ENCODE data around the gene AFP.

AFP gene

DNA sequence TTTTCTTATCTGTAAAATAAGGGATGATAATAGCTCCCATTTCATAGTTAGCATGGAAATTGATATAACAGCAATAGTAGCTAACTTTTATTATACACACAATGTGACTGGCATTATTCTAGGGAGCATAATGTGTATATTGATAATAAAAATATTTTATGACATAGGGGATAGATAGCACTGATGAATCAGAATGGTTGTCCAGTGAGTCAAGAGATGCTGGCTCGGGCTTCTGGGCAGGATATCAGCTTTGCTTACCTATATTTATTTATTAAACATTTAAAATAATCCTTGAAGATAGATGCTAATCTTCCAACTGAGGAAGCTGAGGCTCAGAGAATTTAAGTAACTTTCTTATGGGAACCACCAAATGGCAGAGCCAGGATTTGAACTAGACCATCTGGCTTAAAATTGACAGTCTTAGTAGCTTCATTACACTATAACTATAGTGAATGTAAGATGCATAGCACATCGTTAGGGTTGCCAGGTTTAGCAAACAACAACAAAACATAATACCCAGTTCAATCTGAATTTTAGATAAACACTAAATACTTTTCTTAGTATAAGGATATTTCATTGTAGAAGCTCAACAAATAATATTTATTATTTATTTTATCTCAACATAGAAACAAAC, 2.7 kb downstream of the AFP start:
- DNase-seq (ENCODE audit: low spot score) = no peak

DNA sequence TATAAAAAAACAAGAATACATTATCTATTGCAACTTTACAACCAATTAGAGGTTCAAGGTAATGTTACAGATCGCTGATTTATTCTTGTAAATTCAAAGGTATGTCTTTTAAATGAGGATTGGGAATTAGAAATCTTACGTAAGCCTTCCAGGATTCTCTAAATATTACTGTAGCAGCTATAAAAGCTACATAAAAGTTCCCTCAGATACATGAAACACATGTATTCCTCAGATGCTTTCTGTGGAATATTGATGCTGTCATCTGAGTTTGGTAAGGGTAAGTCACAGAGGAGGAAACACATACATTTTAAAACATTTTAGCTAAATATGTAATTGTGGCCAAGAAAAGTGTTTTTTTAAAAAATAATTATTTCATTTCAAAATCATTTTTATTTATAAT, 3.4 kb downstream of the AFP start:
- DNase-seq (ENCODE audit: low spot score) = no peak

DNA sequence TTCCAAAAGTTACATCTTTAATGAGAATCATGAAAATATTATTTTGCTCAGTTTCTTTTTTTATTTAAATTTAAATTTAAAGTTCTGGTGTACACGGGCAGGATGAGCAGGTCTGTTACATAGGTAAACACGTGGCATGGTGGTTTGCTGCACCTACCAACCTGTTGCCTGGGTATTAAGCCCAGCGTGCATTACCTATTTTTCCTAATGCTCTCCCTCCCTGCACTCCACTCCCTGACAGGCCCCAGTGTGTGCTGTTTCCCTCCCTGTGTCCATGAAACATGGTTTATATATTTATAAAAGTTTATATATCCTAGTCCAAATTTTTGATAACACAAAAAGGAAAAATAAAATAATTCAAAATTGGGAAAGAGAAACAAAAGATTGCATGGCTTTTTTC, 4.0 kb downstream of the AFP start:
- no peak for DNase-seq (ENCODE audit: low spot score)

DNA sequence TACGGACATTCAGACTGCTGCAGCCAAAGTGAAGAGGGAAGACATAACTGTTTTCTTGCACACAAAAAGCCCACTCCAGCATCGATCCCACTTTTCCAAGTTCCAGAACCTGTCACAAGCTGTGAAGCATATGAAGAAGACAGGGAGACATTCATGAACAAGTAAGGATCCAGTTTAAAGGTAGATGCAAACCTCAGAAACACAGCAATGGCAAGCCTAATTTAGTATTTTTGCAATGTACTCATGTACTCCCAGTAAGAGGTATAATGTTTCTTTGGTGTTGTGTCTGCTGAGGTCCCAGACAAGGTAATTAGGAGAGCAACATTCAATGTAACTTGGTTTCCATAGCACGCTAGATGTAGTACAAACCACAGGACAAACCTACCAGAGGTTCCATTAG, 4.6 kb downstream of the AFP start:
- no peak for DNase-seq (ENCODE audit: low spot score)

DNA sequence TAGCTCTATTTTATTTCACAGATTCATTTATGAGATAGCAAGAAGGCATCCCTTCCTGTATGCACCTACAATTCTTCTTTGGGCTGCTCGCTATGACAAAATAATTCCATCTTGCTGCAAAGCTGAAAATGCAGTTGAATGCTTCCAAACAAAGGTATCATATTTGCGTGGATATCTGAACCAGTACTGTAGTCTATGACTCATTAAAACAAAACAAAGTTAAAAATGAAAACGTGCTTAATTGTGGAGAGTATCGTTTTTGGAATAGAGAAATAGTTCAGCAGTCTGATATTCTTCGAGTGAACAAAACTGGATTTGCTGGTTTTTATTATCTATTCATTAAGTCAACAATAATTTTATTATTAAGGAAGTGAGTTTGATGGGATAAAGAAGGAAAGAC, 6.3 kb downstream of the AFP start:
- no peak for DNase-seq (ENCODE audit: low spot score)

DNA sequence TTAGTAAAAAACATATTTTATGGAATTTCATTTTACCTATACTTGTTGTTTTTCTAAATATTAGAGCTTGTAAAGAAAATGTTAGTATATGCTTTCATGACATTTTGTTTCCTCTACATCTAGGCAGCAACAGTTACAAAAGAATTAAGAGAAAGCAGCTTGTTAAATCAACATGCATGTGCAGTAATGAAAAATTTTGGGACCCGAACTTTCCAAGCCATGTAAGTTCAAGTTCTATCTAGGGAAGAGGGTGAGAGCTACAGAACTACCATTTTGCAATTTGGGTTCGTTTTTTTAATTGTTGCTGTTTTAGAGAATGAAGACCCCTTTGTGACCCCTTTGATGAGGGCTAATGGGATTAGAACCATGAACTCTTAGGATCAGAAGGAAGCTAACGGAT, 7.2 kb downstream of the AFP start:
- DNase-seq (ENCODE audit: low spot score) = no peak

DNA sequence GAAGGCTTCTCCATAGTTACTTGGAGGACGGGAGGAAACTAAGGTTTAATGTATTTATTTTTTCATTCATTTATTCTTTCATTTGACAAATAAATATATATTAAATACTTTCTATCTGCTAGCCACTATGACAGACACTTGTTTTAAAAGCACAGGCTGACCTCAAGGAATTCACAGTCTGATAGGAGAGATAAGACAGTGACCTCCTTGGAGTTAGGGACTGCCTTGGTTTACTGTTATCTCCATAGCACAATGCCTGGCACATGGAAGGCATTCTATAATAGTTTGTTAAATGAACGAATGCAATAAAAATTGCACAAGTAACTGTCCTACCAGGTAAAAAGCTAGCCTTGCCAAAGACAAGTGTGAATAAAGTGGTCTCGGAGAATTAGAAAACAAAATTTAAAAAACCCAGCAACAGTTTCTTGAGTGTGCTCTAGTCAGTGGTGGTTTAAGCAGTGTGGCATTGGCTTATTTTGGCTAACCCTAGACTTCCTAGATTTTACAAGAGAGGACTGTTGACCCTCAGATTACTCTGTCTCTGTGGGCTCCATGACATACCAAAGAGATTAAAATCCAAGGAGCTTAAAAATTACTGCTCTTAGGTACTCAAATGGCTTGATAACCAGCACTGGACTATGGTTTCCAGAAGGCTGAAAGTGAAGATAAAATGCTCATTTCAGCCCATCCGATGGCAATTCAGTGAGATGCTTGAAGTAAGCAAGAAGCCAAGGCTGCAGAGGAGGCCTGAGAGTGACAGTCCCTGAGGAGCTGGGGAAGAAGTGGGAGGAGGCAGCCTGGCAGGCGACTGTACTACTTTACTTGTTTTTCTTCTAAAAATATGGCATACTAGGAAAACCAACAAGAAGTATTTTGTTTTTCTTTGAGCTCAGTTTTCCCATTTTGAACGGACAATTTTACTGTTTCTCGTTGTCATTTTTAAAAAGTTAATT, 9.6 kb downstream of the AFP start:
- no peak for DNase-seq (ENCODE audit: low spot score)

DNA sequence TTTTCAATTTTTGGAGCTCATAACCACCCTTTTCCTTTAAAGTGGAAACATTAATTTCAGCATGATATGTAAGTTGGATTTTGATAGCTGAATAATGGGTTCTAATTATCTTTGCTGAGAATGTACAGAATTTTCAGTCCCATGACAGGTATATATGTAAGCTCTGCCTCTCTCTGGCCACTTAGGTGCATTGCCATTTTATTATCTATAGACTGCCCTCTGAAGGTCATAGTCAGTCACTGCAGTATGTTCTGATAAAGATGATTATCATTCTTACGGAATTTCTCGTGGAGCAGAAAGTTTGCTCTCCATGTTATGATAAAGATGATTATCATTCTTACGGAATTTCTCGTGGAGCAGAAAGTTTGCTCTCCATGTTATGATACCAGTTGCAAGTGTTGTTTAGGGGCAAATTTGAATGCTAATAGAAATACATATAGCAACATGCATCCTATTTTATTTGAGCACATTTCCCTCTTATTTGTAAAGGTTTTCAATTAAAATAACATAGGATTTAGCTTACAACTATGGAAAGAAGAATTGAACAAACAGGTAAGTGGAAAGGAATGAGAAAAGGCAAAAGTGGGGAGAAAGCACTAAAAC, 10.4 kb downstream of the AFP start:
- no peak for DNase-seq (ENCODE audit: low spot score)

DNA sequence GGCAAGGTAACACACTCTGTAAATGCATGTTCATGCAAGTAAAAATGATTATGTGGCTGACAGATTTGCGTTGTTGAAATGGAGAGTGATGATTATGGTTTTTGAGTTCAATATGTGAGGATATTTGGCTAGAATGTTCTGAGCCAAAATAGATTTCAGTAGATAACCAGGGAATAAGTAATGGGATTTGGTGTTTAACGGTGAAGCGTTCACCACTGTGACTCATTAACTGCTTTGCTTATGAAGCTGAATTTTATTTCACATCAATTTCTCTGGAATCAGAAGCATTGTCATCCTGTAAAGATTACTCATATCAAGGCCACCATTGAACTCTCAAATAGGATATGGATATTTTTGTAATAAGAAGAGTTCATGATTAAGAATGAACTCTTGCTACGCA, 11.7 kb downstream of the AFP start:
- DNase-seq (ENCODE audit: low spot score) = no peak

DNA sequence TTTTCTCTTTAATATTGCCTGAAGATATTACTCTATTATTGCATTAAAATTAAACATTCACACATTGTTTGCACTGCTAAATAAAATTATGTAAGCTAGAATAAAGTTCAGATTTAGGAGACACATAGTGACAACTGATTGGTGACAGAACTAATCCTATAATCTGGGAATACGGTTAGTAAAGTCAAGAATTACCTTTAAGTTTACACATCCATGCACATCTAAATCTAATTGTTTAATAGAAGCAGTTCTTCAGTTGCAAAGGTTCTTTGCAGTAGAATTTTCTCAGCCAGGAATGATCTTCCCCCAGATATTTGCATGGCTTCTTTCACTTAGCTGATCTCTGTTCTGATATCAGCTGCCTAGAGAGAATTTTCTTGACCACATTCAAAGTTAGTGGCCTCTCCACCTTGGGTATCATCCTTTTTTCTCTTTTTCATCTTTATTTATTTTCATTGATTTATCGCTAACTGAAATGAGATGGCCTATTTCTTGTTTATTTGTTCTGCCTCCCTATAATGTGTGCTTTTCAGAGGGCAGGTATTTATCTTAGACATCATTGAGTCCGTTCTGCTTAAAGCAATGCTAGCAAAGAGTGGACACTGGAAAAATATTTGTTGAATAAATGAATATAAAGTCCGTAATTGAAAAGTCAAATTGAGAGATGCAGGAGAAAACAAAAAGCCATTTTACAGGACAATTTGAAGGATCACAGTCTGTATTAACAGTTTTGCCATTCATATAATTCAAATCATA, 12.6 kb downstream of the AFP start:
- no peak for DNase-seq (ENCODE audit: low spot score)

DNA sequence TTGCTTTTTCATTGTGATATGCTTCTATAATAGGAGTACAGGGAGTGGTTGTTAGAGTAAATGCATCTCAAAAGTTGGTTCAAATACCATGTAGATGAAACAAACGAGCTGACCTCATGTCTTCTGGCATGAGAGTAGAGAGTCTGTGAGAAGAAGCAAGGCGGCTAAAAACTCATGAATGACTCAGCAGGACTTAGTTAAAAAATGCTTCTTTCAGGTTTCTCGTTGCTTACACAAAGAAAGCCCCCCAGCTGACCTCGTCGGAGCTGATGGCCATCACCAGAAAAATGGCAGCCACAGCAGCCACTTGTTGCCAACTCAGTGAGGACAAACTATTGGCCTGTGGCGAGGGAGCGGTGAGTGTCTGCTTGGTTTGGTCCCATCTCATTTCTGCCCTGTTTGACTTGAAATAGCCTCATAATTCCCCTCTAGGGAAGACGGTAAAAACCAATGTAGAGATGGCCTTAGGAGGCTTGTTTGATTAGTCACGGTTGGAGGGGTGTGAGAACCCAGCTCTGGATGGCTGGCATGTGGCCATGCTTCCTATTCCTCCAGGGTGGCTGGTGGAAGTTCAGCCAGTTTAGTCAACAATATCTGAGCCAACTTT, 14.5 kb downstream of the AFP start:
- no peak for DNase-seq (ENCODE audit: low spot score)

DNA sequence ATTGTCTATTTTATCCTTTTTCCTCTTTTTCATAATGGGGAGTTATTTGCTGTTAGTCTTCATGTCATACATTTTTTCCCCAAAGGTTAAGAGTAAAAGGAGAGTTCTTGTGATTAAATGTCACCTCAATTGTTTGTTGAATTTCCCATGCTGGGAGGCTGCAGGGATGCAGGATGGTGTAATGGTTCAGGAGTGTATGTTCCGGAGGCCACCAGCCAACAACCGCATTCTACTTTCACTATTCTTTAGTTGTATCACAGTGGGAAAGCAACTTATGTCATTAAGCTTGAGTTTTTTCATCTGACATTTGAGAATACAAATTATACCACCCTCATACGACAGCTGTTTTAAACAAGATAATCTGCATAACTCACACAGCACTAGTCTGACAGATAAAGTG, 15.4 kb downstream of the AFP start:
- DNase-seq (ENCODE audit: low spot score) = no peak

DNA sequence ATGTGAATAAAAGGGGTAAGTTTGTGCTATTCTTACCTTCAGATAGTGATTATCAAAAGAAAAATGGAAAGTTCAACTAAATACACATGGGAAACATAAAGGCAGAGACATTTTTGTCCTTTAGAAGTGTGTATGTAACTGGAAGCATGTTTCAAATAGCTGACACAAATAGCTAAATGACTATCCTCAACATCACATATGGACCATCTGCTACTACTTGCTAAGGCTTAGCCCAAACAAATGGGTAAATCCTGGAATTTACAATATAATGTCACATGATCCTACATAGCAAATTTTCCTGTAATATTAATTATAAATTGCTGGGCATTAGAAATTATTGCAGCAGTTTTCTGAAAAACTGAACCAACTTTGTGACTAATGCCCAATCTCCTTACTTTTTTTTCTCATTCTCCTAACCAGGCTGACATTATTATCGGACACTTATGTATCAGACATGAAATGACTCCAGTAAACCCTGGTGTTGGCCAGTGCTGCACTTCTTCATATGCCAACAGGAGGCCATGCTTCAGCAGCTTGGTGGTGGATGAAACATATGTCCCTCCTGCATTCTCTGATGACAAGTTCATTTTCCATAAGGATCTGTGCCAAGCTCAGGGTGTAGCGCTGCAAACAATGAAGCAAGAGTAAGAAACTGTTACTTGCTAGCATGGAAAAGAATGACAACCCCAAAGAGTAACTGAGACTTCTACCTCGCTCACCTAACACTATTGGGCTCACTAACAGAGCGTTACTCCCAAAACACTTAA, 16.1 kb downstream of the AFP start:
- no peak for DNase-seq (ENCODE audit: low spot score)

DNA sequence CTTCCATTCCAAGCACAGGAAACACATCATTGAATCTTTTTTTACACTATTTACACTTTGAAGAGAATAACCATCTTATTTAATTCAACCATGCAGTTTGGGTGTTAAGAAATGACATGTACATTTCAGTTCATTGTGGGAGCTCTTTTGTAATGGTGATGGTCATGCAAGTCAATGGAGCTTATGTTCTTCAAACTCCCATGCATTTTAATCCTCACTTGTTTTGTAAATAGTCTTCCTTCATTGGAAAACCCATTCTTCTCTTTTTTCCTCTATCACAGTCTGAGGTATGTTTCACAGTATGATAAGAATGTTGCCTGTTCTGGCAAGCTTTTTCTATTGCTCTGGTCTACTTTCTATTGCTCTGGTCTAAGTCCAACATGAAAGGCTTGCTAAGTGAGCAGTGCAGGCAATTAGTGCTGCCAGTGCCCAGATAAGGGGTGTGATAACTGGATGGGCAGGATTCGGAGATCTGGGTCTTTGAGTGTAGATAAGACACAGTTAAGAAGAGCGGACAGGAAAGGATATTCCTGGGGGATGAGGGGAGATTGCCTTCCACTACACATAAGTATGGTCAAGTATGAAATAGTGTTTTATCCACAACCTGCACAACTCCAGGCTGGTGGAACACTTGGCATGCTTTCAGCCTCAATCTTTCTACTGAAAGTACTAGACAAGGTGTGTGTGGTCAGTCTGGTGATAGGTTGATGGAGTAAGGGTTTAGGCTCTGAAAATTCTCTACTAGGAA, 17.1 kb downstream of the AFP start:
- DNase-seq (ENCODE audit: low spot score) = no peak

DNA sequence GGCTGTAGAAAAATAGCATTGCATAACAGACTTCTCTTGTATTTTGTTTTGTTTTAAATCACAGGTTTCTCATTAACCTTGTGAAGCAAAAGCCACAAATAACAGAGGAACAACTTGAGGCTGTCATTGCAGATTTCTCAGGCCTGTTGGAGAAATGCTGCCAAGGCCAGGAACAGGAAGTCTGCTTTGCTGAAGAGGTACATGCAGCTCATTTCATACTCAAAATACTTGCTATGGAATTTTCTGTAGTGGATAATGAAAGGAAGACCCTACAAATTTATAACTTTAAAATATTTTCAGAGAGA, 17.6 kb downstream of the AFP start:
- DNase-seq (ENCODE audit: low spot score) = no peak

DNA sequence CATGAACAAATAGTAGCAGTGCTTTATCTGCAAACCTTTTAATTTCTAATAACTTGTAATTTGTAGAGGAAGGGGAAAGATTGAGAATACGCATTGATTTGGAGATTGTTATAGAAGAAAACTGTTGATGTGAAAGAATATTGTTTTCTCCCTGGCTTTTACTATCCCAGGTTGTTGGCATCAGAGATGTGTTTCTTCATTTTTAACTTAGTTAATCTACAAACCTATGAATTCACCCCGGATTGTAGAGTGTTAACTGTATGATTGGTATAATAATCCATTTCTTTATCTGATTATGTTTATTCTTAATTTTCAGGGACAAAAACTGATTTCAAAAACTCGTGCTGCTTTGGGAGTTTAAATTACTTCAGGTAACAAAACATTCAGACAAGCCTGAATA, 18.9 kb downstream of the AFP start:
- DNase-seq (ENCODE audit: low spot score) = no peak

DNA sequence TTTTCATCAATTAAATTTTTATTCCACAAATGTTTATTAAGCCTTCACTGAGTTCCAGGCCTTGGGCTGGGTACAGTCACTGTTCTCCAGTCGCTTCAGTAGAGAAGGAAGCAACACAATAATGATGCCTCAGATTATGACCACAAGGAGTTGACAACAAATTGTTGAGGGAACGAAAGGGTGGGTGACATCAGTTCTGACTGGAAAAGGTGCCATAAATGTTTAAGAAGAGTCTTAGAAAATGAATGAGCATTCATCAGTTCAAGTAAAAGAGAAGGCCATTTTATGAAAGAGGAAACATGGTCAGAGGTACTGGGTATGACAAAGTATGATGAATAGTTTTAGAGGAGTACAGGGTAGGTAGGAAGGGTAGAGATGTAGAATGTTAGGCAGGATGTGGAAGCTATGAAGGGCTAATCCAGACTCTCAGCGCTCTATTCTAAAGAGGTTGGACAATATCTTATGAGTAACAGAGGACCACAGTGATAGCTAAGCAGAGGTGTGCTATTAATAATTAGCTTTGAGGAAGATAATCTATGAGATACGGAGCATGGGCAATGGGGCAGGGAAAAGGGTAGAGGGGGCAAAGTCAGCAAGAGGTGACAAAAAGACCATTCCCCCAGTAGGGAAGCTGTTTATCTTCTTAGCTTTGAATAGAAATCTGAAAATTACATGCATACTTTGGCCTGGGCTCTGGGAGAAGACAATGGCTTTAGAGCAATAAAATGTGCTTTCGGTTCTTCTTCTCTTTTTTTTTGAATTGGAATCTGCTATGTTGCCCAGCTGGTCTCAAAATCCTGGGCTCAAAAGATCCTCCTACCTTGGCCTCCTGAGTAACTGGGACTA, 20.4 kb downstream of the AFP start:
- DNase-seq (ENCODE audit: low spot score) = no peak

DNA sequence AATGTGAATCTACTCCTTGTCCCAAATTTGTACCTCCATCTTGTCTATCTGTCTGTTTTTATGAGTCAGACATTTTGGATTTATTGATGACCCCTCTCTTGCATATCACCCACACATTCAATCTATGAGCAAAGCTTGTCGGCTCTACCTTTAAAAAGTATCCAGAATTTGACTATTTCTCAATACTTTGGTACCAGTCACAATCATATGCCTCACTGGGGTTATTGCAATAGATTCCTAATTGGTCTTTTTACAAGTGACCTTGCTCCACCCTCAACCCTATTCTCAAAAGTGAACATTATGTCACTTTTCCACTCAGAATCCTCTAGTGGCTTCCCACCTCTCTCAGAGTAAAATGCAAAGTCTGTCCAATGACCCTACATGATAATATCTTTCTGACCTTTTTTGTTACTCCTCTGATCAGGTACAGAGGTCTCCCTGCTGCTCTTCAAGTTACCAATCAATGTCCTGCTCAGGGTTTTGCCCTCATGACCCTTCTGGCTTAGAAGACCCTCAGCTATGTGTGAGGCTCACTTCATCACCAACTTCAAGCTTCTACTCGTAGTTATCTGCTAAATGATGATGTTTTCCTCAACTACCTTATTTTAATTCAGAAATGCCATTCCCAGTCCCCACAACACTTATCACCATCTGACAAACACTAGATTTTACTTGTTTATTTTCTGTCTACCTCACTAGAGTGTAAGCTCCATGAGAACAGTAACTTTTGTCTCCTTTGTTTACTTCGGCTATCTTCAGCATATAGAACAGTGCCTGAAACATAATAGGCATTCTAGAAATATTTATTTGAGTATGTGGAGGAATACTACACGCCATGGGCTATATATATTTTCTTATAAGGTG, 22.4 kb downstream of the AFP start:
- no peak for DNase-seq (ENCODE audit: low spot score)

DNA sequence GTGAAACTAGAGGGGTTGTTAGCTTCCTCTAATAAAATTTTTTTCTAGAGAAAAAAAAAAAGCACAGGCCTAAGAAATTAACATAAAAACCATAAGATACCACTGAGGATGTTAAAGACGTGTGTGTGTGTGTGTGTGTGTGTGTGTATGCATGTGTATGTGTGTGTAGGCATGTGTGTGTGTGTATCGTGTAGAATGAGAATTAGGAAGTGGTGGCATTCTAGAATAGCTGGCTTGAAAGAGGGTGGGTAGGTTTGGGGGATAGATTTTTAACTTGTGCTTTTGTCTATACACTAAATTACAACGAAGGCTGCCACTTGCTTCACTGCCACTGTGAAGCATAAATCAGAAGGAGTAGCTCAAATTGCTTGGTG, 23.0 kb downstream of the AFP start:
- no peak for DNase-seq (ENCODE audit: low spot score)
